Activated B cell treated with CpG ODN at 0.5 μM for 24 hours (primary cell): ENCODE data around the gene BCKDK. TPM values are rescaled to one million over a fixed set of nuclear protein-coding genes. Genes with fewer than 3 reads are reported as not detected.

Experiments used
- ATAC-seq: fragments of 200-7000 bp; cut with Tn5 transposase; one replicate; pipeline ENCODE4 v1.10.0; 2021; ENCODE audit warnings: low read depth, mild to moderate bottlenecking, moderate library complexity
- CTCF ChIA-PET: fragments of 350-600 bp; sonication (Branson Sonifier 250); formaldehyde crosslinking; loops from one replicate; lab custom pipeline; 2021; ENCODE audit warnings: antibody characterized with exemption; lab: Charles Lee
- POLR2A ChIA-PET: fragments of 350-600 bp; sonication (Branson Sonifier 250); formaldehyde crosslinking; loops from one replicate; lab custom pipeline; 2021; ENCODE audit warnings: antibody characterized with exemption; lab: Charles Lee
- DNase-seq: peaks from one replicate; pipeline ENCODE4 v3.0.0; 2022
- H3K27ac Mint-ChIP-seq: one replicate; pipeline ENCODE4 v1.8.0; 2020; ENCODE audit warnings: mixed read lengths
- H3K27me3 Mint-ChIP-seq: one replicate; pipeline ENCODE4 v1.8.0; 2021; ENCODE audit warnings: mixed read lengths
- H3K36me3 Mint-ChIP-seq: one replicate; pipeline ENCODE4 v1.8.0; 2021; ENCODE audit warnings: low read depth, mixed read lengths
- H3K4me1 Mint-ChIP-seq: one replicate; pipeline ENCODE4 v1.8.0; 2021; ENCODE audit warnings: mixed read lengths
- H3K4me3 Mint-ChIP-seq: one replicate; pipeline ENCODE4 v1.8.0; 2020; ENCODE audit warnings: mild to moderate bottlenecking, mixed read lengths
- H3K9me3 Mint-ChIP-seq: one replicate; pipeline ENCODE4 v1.8.0; 2020; ENCODE audit warnings: mixed read lengths
- intact Hi-C: fragments of 100-400 bp; cut with micrococcal nuclease; formaldehyde crosslinking; loops from one replicate; pipeline ENCODE4 v1.15.1; 2024
- total RNA-seq: library from RNA; stranded (reverse); gene quantifications from 2 replicates; pipeline ENCODE4 v1.2.3, GENCODE V29; 2022
- TF ChIP-seq, protein P1 (sequence below): fragments of 200-600 bp; IDR thresholded peaks from one replicate; pipeline ENCODE4 v1.8.0; 2022; ENCODE audit warnings: antibody characterized with exemption, mild to moderate bottlenecking

The BCKDK gene
- 24.8 and 27.3 TPM in 2 replicates for total RNA-seq

DNA sequence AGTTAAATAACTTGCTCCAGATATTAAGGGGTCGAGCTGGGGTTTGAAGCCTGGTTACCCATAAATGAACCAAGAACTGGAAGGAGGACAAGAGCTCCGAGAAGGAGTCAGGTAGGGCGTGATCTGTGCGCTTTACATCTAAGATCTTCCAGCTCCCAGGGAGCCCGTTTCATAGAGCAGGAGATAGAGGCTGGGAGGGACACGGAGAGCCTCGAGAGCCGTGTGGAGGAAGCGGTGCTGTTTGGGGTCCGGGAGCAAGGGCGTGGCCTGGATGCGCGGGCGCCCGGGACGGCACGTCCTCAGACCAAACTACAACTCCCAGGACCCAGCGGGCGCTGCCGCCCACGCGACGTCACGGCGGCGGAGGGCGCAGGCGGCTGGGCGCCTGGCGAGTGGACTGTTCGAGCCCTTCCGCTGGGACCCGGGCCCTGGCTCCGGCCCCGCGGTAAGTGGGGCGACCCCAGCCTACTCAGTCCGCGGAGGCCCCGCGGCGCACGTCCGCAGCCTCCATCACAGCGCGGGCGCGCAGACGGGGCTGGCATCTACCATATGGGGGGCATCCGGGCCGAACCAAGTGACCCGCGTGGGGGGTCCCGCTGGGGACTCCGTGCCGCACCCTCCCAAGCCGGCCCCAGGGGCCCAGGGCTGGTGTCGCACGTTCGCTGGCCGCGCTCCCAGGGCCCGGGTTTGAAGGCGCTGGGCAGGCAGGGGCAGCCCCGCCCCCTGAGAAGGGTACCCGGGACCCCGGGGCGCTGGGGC is at the start of gene BCKDK:
Gene BCKDK (plus strand): TSS at position 352 of the 759 bp plus-strand sequence. CDS start 838 bp downstream, outside the sequence.
- TF ChIP-seq, protein P1, sequence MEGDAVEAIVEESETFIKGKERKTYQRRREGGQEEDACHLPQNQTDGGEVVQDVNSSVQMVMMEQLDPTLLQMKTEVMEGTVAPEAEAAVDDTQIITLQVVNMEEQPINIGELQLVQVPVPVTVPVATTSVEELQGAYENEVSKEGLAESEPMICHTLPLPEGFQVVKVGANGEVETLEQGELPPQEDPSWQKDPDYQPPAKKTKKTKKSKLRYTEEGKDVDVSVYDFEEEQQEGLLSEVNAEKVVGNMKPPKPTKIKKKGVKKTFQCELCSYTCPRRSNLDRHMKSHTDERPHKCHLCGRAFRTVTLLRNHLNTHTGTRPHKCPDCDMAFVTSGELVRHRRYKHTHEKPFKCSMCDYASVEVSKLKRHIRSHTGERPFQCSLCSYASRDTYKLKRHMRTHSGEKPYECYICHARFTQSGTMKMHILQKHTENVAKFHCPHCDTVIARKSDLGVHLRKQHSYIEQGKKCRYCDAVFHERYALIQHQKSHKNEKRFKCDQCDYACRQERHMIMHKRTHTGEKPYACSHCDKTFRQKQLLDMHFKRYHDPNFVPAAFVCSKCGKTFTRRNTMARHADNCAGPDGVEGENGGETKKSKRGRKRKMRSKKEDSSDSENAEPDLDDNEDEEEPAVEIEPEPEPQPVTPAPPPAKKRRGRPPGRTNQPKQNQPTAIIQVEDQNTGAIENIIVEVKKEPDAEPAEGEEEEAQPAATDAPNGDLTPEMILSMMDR: no peak
- CTCF ChIA-PET: interaction anchor here (1.1 kb wide), 1 partner anchor 49 kb away, joined by 5 read pairs; no protein-coding TSS in a partner anchor
- H3K36me3 Mint-ChIP-seq: peaks cover 32% of the 10 kb centered on the region
- no peaks in the 10 kb centered on the region for H3K27me3 Mint-ChIP-seq
- DNase-seq (peak; percentile 69), ATAC-seq (peak; percentile 81)
- no peaks in the 10 kb centered on the region for H3K9me3 Mint-ChIP-seq
- POLR2A ChIA-PET: interaction anchor here (1.5 to 1.6 kb wide), 2 partner anchors 9 to 72 kb away, joined by 8 to 13 read pairs; partner anchors contain the start of genes FUS and KAT8
- H3K4me3 Mint-ChIP-seq: peak within 1 kb of the TSS; percentile 83
- peaks cover 19% of the 10 kb centered on the region for H3K4me1 Mint-ChIP-seq
- peak within 1 kb of the TSS; percentile 77 for H3K27ac Mint-ChIP-seq
- intact Hi-C loops: loop anchor here (2.0 to 5.0 kb wide), 2 partner anchors 35 to 759 kb away; no protein-coding TSS in a partner anchor

DNA sequence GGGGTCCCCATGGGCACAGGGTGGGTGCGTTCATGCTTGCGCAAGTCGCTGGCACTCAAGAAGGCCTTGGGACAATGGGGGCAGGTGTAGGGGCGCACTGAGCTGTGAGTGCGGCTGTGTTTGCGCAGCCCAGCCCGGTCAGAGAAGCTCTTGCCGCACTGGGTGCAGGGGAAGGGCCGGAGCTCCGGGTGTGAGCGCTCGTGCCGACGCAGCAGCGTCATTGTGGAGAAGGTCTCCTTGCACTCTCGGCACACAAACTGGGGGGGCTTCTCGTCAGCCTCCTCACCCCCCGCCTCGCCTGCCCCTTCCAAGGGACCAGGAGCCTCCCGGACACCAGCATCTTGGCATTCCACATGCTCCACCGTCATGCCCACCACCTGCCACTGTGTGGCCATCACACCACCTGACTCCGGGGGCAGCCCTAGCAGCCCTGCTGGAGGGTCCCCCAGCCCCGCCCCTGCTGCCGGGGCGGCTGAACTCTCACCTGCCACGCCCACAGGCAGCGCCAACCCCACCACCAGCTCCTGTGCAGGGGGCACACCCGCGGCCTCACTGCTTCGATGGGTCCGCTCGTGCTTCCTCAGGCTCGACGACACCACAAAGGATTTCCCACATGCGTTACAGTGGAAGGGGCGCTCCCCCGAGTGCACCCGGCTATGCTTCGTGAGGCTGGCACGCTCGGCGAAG is 46.9 kb upstream of the BCKDK start:
- no peak for ATAC-seq
- Mint-ChIP-seq H3K9me3 (no peaks in the 10 kb centered on the region), H3K27me3 (no peaks in the 10 kb centered on the region), H3K4me3 (no peak overlapping the region), H3K27ac (no peak overlapping the region), H3K4me1 (peaks cover 1% of the 10 kb centered on the region), H3K36me3 (peaks cover 29% of the 10 kb centered on the region)
- TF ChIP-seq, protein P1: no peak
- no peak for DNase-seq
- intact Hi-C loops: no loop called here
- ChIA-PET POLR2A (interaction anchor here (0.5 kb wide), 1 partner anchor 64 kb away, joined by 3 read pairs; no protein-coding TSS in a partner anchor), CTCF (no interaction called here)

GRCh38 chr16:31061813-31062440 is 46.3 kb upstream of the BCKDK start:
- Mint-ChIP-seq H3K36me3 (peaks cover 29% of the 10 kb centered on the region), H3K27ac (no peak overlapping the region), H3K4me3 (no peak overlapping the region), H3K27me3 (no peaks in the 10 kb centered on the region), H3K4me1 (peaks cover 1% of the 10 kb centered on the region), H3K9me3 (no peaks in the 10 kb centered on the region)
- DNase-seq (no peak), ATAC-seq (no peak)
- TF ChIP-seq, protein P1: no peak
- intact Hi-C loops: no loop called here
- ChIA-PET POLR2A (no interaction called here), CTCF (no interaction called here)

- no peak overlapping the region for H3K27ac Mint-ChIP-seq
- H3K36me3 Mint-ChIP-seq: peaks cover 27% of the 10 kb centered on the region
- DNase-seq (no peak), ATAC-seq (no peak)
- ChIA-PET POLR2A (interaction anchor here (2.5 kb wide), 1 partner anchor 10 kb away, joined by 8 read pairs; the partner anchor contains the start of genes ZNF646 and ZNF668), CTCF (no interaction called here)
- intact Hi-C loops: no loop called here
- no peaks in the 10 kb centered on the region for H3K27me3 Mint-ChIP-seq
- TF ChIP-seq, protein P1: no peak
- H3K9me3 Mint-ChIP-seq: no peaks in the 10 kb centered on the region
- no peak overlapping the region for H3K4me3 Mint-ChIP-seq
- H3K4me1 Mint-ChIP-seq: peaks cover 4% of the 10 kb centered on the region
Measured at GRCh38 chr16:31063495-31063842, 44.7 kb upstream of the BCKDK start.
